Endothelial cell of umbilical vein (primary cell): ENCODE measurements around the gene COL17A1. TPM values are rescaled to one million over a fixed set of nuclear protein-coding genes. Genes with fewer than 3 reads are reported as not detected.

Experiments
- BruUV-seq: library from RNA; stranded (reverse); fragments of 400-500 nt; replicated peaks from 2 replicates; lab custom pipeline; 2021; lab: Mats Ljungman, UMichigan
- CTCF ChIA-PET: fragments of 300-600, 350-600 bp; sonication (Branson Sonifier 250); formaldehyde crosslinking; loops from one replicate; lab custom pipeline; 2021; ENCODE audit warnings: antibody characterized with exemption, inconsistent platforms; lab: Charles Lee
- POLR2A ChIA-PET: fragments of 300-600, 350-600 bp; sonication (Branson Sonifier 250); formaldehyde crosslinking; loops from one replicate; lab custom pipeline; 2021; ENCODE audit warnings: antibody characterized with exemption, inconsistent platforms; lab: Charles Lee
- DNase-seq: peaks from one replicate; pipeline ENCODE4 v3.0.0-alpha.2; 2011; ENCODE audit warnings: low read depth, low spot score
- FAIRE-seq: peaks from 2 replicates; lab custom pipeline; 2011; peaks lifted over from hg19 to GRCh38; lab: Jason Lieb, UNC
- H2AFZ ChIP-seq: 2 replicates; pipeline ENCODE4 v1.6.0; 2012; ENCODE audit warnings: low read depth, low read length, control low read depth, inconsistent platforms
- H3K27ac ChIP-seq: 2 replicates; pipeline ENCODE4 v1.5.1; 2011; ENCODE audit warnings: low read depth, mild to moderate bottlenecking, control low read depth, low read length, moderate library complexity; ENCODE audit not compliant: insufficient read depth
- H3K27me3 ChIP-seq, 2 experiments: 2 replicates each; pipeline versions ENCODE4 v1.6.0 to v1.6.1; 2011; ENCODE audit warnings: low read length in 2 of 2, mixed read lengths in 1 of 2; ENCODE audit not compliant: control insufficient read depth in 2 of 2, insufficient read depth in 2 of 2
- H3K36me3 ChIP-seq, 2 experiments: 2 replicates in 1 of 2; 3 replicates in 1 of 2; pipeline ENCODE4 v1.5.1; 2011; ENCODE audit warnings: low read length in 2 of 2, mild to moderate bottlenecking in 1 of 2, moderate library complexity in 1 of 2; ENCODE audit not compliant: control insufficient read depth in 2 of 2, insufficient read depth in 2 of 2; ENCODE audit errors: extremely low read depth in 1 of 2
- H3K4me1 ChIP-seq: 3 replicates; pipeline ENCODE4 v1.5.1; 2011; ENCODE audit warnings: mild to moderate bottlenecking, low read length; ENCODE audit not compliant: control insufficient read depth, insufficient read depth; ENCODE audit errors: extremely low read depth
- H3K4me2 ChIP-seq: 2 replicates; pipeline ENCODE4 v1.6.1; 2011; ENCODE audit warnings: low read length, control low read depth, mixed read lengths; ENCODE audit not compliant: insufficient read depth
- H3K4me3 ChIP-seq, 3 experiments: fragments of 200-600 bp in 1 of 3; sonication (generic), shearing (Covaris generic) in 1 of 3; replicated peaks in 1 of 3; 2 replicates each; pipeline ENCODE4 v1.5.1; 2011 to 2016; ENCODE audit warnings: control low read depth in 3 of 3, low read length in 3 of 3, mild to moderate bottlenecking in 2 of 3, inconsistent platforms in 1 of 3, low read depth in 1 of 3, moderate library complexity in 1 of 3; ENCODE audit not compliant: insufficient read depth in 1 of 3
- H3K79me2 ChIP-seq: 2 replicates; pipeline ENCODE4 v1.6.0; 2012; ENCODE audit warnings: low read length, inconsistent platforms; ENCODE audit not compliant: control insufficient read depth, insufficient read depth
- H3K9ac ChIP-seq: replicated peaks from 2 replicates; pipeline ENCODE3; 2011; ENCODE audit warnings: low read length, control low read depth; ENCODE audit not compliant: insufficient read depth; ENCODE audit errors: extremely low read depth
- H3K9me1 ChIP-seq: replicated peaks from 3 replicates; pipeline ENCODE4 v1.6.0; 2011; ENCODE audit warnings: mild to moderate bottlenecking, low read length; ENCODE audit not compliant: control insufficient read depth, insufficient read depth; ENCODE audit errors: extremely low read depth
- H3K9me3 ChIP-seq: replicated peaks from 2 replicates; pipeline ENCODE4 v1.5.1; 2012; ENCODE audit warnings: low read length, inconsistent platforms; ENCODE audit not compliant: control insufficient read depth, insufficient read depth
- H4K20me1 ChIP-seq: replicated peaks from 2 replicates; pipeline ENCODE3; 2011; ENCODE audit warnings: mild to moderate bottlenecking, low read length; ENCODE audit not compliant: control insufficient read depth, insufficient read depth; ENCODE audit errors: extremely low read depth
- CTCF ChIP-seq, 2 donors: IDR thresholded peaks; 1 replicate in 1 of 2; 2 replicates in 1 of 2; pipeline ENCODE4 v1.5.1; 2011; ENCODE audit warnings: low read length in 2 of 2, mild to moderate bottlenecking in 2 of 2, moderate library complexity in 2 of 2, control low read depth in 1 of 2, inconsistent platforms in 1 of 2, low read depth in 1 of 2; ENCODE audit not compliant: insufficient read depth in 1 of 2; ENCODE audit errors: extremely low read depth in 1 of 2
- EZH2 ChIP-seq: IDR thresholded peaks from 2 replicates; pipeline ENCODE4 v1.6.1; 2012; ENCODE audit warnings: borderline replicate concordance, low read depth, mild to moderate bottlenecking, moderate library complexity, low read length, inconsistent platforms; ENCODE audit not compliant: severe bottlenecking
- FOS ChIP-seq: IDR thresholded peaks from 2 replicates; pipeline ENCODE4 v1.6.1; 2011; ENCODE audit warnings: mild to moderate bottlenecking, low read length, moderate library complexity, borderline replicate concordance; ENCODE audit not compliant: insufficient read depth
- GATA2 ChIP-seq: IDR thresholded peaks from 2 replicates; pipeline ENCODE4 v1.7.0; 2011; ENCODE audit warnings: low read depth, mild to moderate bottlenecking, moderate library complexity, mixed read lengths, low read length; ENCODE audit not compliant: insufficient read length, insufficient read depth
- JUN ChIP-seq: IDR thresholded peaks from 2 replicates; pipeline ENCODE4 v1.6.1; 2011; ENCODE audit warnings: borderline replicate concordance, low read depth; ENCODE audit not compliant: insufficient read length, insufficient read depth
- MAX ChIP-seq: IDR thresholded peaks from 2 replicates; pipeline ENCODE4 v1.6.1; 2011; ENCODE audit not compliant: insufficient read depth, insufficient read length
- MYC ChIP-seq: IDR thresholded peaks from one replicate; pipeline ENCODE4 v1.6.1; 2011; ENCODE audit warnings: mild to moderate bottlenecking, low read depth, low read length
- POLR2A ChIP-seq: IDR thresholded peaks from 2 replicates; pipeline ENCODE4 v1.6.1; 2012; ENCODE audit warnings: low read depth, mild to moderate bottlenecking, control low read depth, low read length
- POLR2AphosphoS5 ChIP-seq: IDR thresholded peaks from 2 replicates; pipeline ENCODE4 v1.6.1; 2012; ENCODE audit warnings: low read depth, mild to moderate bottlenecking, control low read depth, low read length, moderate library complexity; ENCODE audit not compliant: insufficient read depth
- dilution Hi-C: fragments of 300-500 bp; cut with MboI; formaldehyde crosslinking; loops from one replicate; pipeline ENCODE4 v1.15.0; 2019; ENCODE audit warnings: low sequenced_read_pairs; ENCODE audit not compliant: extremely low pct_ligation_motif_present
- intact Hi-C: fragments of 100-400 bp; cut with micrococcal nuclease; formaldehyde crosslinking; loops from one replicate; pipeline ENCODE4 v1.10.0; 2022
- polyA plus RNA-seq, 4 experiments: library from polyadenylated mRNA; depleted of rRNA in 3 of 4; stranded (reverse) in 3 of 4; unstranded in 1 of 4; fragments of >200 nt; gene quantifications; 2 replicates each; pipeline versions ENCODE4 v1.2.1 to v1.2.3, GENCODE V29; 2011 to 2012; ENCODE audit warnings: missing spikeins in 1 of 4
- total RNA-seq: library from RNA; stranded (reverse); gene quantifications from 2 replicates; pipeline ENCODE4 v1.2.3, GENCODE V29; 2021

COL17A1 gene
- total and polyA plus RNA-seq, 2 donors (not counting 3 experiments of a cell fraction or from before 2014, with no cell fraction given), result 0.57 to 1.3 TPM

- Histone ChIP-seq H3K27ac (no peak overlapping the region), H2AFZ (no peak overlapping the region), H3K9ac (no peak overlapping the region), H3K4me2 (no peak overlapping the region), H3K9me3 (no peaks in the 10 kb centered on the region), H3K79me2 (no peaks in the 10 kb centered on the region), H3K36me3 (no peaks in the 10 kb centered on the region), H3K4me3 (no peak overlapping the region), H3K9me1 (no peaks in the 10 kb centered on the region), H3K4me1 (no peaks in the 10 kb centered on the region), H4K20me1 (no peaks in the 10 kb centered on the region), H3K27me3 (no peaks in the 10 kb centered on the region)
- FAIRE-seq, result no peak
- dilution Hi-C loops, result no loop called here
- no TSS peak for BruUV-seq
- POLR2A ChIA-PET, result interaction anchor here (0.6 kb wide), 1 partner anchor 32 kb away, joined by 4 read pairs; no protein-coding TSS in a partner anchor
- intact Hi-C loops, result no loop called here
- TF ChIP-seq FOS, result no peak
- TF ChIP-seq CTCF (IDR thresholded peaks at IDR 0.05; ENCODE audit: extremely low read depth in 1 of 2, insufficient read depth in 1 of 2, low read depth in 1 of 2, low read length in 2 of 2), result no peak
- no peak for TF ChIP-seq MAX
- TF ChIP-seq GATA2, result no peak
- no peak for TF ChIP-seq MYC
- TF ChIP-seq POLR2AphosphoS5, result no peak
- TF ChIP-seq POLR2A, result no peak
- no peak for TF ChIP-seq EZH2
- no peak for TF ChIP-seq JUN
- CTCF ChIA-PET, result no interaction called here
- DNase-seq, result no peak
These were observed 50.2 kb downstream of the COL17A1 start for GRCh38 chr10:104035194-104036068.
